ENCODE measurements around the gene SP6. TPM values are rescaled to one million over a fixed set of nuclear protein-coding genes. Genes with fewer than 3 reads are reported as not detected.

The SP6 gene
- total RNA-seq, 2 experiments from 2014 or later: 0.05 TPM; not detected in 1

Other genes starting within 250 kb of the SP6 start
- gene KPNB1, start 201.2 kb downstream of the SP6 start, total RNA-seq: 100 to 1,000 TPM; 413 to 427 TPM
- gene TBKBP1, start 157.0 kb downstream of the SP6 start, total RNA-seq: 1 to 10 TPM; 2.4 to 3.7 TPM
- gene TBX21, start 117.9 kb downstream of the SP6 start, total RNA-seq: 10 to 100 TPM; 27.4 to 27.5 TPM
- gene OSBPL7, start 29.4 kb downstream of the SP6 start, total RNA-seq: 10 to 100 TPM; 33.0 to 33.6 TPM
- 10 to 100 TPM; 37.9 to 41.6 TPM for gene MRPL10, start 19.6 kb downstream of the SP6 start, total RNA-seq
- gene LRRC46, start 19.5 kb downstream of the SP6 start, total RNA-seq: under 1 TPM; 0.82 to 0.97 TPM
- gene SCRN2, start 9.9 kb downstream of the SP6 start, total RNA-seq: 10 to 100 TPM; 24.1 to 24.8 TPM
- 10 to 100 TPM; 23.7 to 24.5 TPM for gene SP2, start 45.1 kb upstream of the SP6 start, total RNA-seq
- 10 to 100 TPM; 37.9 to 44.0 TPM for gene PNPO, start 90.4 kb upstream of the SP6 start, total RNA-seq
- gene PRR15L, start 106.7 kb upstream of the SP6 start, total RNA-seq: not detected
- gene CDK5RAP3, start 120.0 kb upstream of the SP6 start, total RNA-seq: 100 to 1,000 TPM; 186 to 196 TPM
- gene COPZ2, start 186.6 kb upstream of the SP6 start, total RNA-seq: 1 to 10 TPM; 5.1 to 5.5 TPM
- 10 to 100 TPM; 44.1 to 50.7 TPM for gene NFE2L1, start 197.2 kb upstream of the SP6 start, total RNA-seq